HL-60/S4 treated with phorbol 12-myristate 13-acetate at 8.2 ng/mL for 4 days and 3 days (cell line): ENCODE results near the gene STX19.

ENCODE experiments used
- in situ Hi-C: fragments of 300-500 bp; cut with MboI; formaldehyde crosslinking; loops from 2 replicates; pipeline ENCODE4 v1.15.0; 2022; ENCODE audit warnings: low sequenced_read_pairs

STX19 gene

GRCh38 chr3:94036909-94037507, 8.6 kb upstream of the STX19 start:
- in situ Hi-C loops, result no loop called here

GRCh38 chr3:94026623-94027022, 1.8 kb downstream of the STX19 start:
- in situ Hi-C loops, result no loop called here

GRCh38 chr3:94024385-94024784, 4.0 kb downstream of the STX19 start:
- in situ Hi-C loops, result no loop called here

GRCh38 chr3:94020293-94020692, 8.1 kb downstream of the STX19 start:
- in situ Hi-C loops, result no loop called here

- in situ Hi-C loops, result no loop called here
Measured at GRCh38 chr3:94019659-94020058, 8.7 kb downstream of the STX19 start.

- in situ Hi-C loops, result no loop called here
Measured at GRCh38 chr3:94015025-94015424, 13.4 kb downstream of the STX19 start.

GRCh38 chr3:94012185-94012584, 16.2 kb downstream of the STX19 start:
- in situ Hi-C loops, result no loop called here

GRCh38 chr3:94011233-94011711, 17.1 kb downstream of the STX19 start:
- in situ Hi-C loops, result no loop called here

GRCh38 chr3:94009608-94010007, 18.8 kb downstream of the STX19 start:
- in situ Hi-C loops, result no loop called here

- in situ Hi-C loops, result no loop called here
Measured at GRCh38 chr3:94008253-94008652, 20.1 kb downstream of the STX19 start.

GRCh38 chr3:94004301-94004910, 24.0 kb downstream of the STX19 start:
- in situ Hi-C loops, result no loop called here

- in situ Hi-C loops, result no loop called here
Measured at GRCh38 chr3:94001827-94002495, 26.4 kb downstream of the STX19 start.

GRCh38 chr3:94001191-94001590, 27.2 kb downstream of the STX19 start:
- in situ Hi-C loops, result no loop called here

GRCh38 chr3:93994056-93994455, 34.3 kb downstream of the STX19 start:
- in situ Hi-C loops, result no loop called here

GRCh38 chr3:93992207-93992606, 36.2 kb downstream of the STX19 start:
- in situ Hi-C loops, result no loop called here

- in situ Hi-C loops, result no loop called here
Measured at GRCh38 chr3:93991631-93992030, 36.8 kb downstream of the STX19 start.

- in situ Hi-C loops, result no loop called here
Measured at GRCh38 chr3:93989241-93989640, 39.2 kb downstream of the STX19 start.

- in situ Hi-C loops, result no loop called here
Measured at GRCh38 chr3:93988764-93989163, 39.6 kb downstream of the STX19 start.

- in situ Hi-C loops, result no loop called here
Measured at GRCh38 chr3:93988283-93988682, 40.1 kb downstream of the STX19 start.

GRCh38 chr3:93984618-93985017, 43.8 kb downstream of the STX19 start:
- in situ Hi-C loops, result no loop called here

GRCh38 chr3:93983408-93983807, 45.0 kb downstream of the STX19 start:
- in situ Hi-C loops, result no loop called here

GRCh38 chr3:93981649-93982048, 46.7 kb downstream of the STX19 start:
- in situ Hi-C loops, result no loop called here
